ENCODE results near the gene ATP11A.
A peak's percentile ranks its signal among the peaks of the same experiment; 100 is the strongest.
"Not testable (repeated sequence)": the region's sequence is repeated elsewhere in the genome, so short reads cannot be mapped to it uniquely, and the experiment has no call there.

The ATP11A gene

DNA sequence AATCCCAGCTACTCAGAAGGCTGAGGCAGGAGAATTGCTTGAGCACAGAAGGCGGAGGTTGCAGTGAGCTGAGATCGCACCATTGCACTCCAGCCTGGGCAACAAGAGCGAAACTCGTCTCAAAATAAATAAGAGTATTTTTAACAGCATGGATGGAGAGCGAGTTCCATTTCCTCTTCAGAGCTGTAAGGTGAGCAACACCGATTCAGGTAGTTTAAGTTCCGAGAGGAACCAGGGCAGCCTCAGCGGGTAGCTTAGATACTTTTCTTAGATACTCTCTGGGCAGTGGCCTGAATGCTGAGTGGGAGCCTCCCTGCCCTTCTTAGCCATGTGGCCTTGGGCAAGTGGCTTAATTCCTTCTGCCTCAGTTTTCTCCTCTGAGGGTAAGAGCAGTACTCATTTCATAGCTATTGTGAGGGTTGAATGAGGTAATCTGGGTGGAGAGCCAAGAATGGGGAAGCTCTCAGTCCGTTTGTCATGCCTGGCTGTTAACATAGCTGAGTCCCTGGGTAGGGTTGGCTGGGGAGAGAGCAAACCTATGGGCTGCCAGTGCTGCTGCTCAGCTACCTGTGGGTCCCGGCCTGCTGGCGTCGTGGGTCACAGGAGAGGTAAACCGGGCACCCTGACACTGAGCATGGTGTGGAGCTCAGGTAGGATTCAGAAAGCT, 4.1 kb downstream of the ATP11A start:
- DNase-seq = no peak

DNA sequence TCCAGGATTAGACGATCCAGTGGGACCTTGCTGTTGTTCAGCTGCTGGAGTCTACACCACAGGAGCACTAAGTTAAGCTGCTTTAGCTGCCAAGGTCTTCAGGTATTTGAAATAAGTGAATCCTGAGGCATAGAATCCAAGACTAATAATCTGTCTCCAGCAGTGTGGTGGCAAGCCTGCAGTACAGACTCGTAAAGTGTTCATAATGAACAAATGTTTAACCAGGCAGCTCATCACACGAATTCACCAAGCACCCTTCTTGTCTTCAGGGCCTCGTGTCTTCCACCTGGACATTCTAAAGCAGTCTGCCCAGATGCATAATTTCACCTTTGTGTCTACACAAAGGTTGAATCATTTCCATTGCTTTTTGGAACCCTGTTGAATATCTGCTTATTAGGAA, 5.3 kb downstream of the ATP11A start:
- DNase-seq = no peak

DNA sequence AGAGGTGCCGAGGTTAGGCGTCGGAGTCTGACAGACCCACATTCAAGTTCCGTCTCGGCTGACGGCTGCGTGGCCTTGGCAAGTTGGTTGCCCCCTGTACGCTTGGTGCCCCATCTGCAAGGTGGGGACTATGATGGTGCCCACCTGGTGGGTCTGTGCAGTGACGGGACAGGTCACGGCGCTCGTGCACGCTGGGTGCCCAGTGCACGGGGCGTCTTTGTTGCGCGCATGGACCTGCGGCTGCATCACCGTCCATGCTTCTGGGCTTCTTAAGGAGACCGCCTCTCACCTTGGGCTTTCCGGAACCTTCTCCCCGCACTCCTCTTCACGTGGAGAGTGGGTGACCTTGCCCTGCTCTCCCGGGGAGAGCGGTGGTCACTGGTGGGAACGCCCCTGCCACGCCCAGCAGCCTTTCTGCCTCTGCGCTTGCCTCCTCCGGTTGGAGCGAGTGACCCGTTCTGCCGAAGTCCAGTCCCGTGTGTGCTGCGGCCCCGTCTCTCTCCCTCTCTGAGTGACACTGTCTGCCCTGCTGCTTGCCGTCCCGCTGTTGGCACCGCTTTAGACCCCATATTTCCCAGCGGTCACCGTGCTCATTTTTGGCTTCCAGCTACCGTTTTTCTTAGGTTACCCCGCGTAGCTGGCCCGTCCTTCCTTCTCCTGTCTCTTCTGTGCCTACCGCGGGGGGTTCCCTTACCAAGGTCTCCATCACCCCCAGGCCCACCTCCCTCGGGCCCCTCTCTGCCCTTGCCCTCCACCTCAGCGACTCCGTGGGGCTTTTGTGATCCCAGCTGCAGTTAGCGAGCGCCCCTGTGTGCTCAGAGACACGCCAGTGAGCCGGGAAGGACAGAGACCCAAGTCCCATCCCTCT, 6.4 kb downstream of the ATP11A start:
- DNase-seq = no peak

DNA sequence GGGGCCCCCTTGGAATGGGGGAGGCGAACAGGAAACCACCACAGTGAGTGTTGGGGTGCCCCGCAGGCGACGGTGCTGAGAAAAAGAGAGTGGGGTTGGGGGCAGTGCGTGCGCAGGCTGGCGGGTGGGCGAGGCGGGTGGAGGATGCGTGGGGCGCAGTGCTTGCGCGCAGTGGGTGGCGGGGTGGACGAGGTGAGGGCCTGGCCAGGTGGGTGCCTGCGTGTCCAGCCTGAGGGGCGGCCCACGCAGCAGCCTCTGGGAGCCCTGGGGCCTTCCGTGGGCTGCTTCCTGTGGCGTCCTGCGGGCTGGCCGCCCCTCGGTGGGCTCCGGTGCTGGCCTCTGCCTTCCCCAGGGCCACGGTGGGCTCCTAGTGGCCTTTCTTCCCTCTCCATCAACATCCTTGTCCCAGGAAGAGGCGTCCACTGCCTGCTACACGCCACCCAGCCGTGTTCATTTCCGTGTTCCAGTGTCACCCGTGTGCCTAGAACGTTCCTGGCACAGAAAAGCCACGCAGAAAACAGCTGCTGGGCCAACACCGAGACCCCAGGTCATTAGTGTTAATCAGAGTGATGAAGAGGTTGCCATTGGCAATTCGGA, 7.1 kb downstream of the ATP11A start:
- no peak for DNase-seq

DNA sequence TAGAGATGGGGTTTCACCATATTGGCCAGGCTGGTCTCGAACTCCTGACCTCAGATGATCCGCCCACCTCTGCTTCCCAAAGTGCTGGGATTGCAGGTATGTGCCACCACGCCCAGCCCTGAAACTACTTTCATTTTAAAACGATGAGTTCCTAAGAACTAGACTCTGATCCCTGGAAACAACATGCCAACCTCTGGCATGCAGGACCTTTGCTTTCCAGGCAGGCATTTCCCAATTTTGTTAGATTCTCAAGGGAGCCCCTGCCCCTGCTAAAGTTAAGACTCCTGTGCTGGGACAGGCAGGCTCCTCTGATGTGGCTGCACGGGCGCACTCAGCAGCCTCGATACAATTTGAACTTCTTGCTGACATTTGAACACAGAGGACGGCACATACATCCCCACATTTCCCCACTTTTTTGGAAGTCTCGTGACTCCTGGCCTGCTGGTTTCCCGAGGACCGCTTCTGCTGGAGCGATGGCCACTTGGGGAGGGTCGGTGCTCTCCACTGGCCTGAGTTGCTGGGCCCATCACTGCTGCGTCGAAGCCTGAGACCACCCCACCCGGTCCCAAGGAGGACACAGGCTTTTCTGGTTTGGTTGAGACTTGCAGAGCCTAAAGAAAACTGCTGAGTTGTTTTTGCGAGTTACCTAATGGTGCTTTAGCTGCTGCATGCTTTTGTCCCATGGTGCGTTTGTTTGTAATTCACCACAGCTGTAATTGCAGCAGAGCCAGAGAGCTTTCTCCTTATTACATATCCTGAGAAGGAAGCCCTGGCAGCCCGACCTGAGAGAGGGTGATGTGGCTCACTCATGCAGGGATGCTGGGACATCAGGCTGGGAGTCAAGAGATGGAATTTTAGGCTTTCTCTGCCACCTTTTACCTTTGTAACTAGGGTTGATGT, 8.2 kb downstream of the ATP11A start:
- DNase-seq = no peak

DNA sequence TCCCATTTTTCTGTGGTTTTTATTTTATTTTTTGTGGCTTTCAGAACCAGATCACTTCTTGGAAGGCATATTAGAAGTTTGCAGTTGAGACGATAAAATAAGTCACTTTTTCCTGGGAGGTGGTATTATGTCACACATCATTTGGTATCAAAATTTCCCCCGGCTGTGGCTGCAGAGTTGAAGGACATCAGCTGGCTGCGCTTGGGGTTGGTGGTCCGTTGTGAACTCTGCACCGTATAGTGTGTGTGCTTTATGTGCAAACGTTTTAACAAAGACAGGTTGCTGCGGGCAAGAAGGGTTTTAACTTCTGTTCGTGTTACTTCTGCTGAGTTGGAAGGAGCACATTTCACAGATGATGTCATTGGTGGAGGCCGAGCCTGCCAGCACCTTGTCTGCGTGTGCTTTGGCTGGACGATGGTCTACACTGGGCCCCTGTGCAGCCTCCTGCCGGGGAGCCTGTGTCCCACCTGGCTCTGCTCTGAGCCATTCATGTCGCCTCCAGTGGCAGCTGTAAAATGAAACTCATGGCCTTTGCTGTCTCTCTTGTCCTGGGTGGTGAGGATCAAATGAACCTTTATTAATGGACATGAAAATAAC, 9.6 kb downstream of the ATP11A start:
- DNase-seq = no peak

DNA sequence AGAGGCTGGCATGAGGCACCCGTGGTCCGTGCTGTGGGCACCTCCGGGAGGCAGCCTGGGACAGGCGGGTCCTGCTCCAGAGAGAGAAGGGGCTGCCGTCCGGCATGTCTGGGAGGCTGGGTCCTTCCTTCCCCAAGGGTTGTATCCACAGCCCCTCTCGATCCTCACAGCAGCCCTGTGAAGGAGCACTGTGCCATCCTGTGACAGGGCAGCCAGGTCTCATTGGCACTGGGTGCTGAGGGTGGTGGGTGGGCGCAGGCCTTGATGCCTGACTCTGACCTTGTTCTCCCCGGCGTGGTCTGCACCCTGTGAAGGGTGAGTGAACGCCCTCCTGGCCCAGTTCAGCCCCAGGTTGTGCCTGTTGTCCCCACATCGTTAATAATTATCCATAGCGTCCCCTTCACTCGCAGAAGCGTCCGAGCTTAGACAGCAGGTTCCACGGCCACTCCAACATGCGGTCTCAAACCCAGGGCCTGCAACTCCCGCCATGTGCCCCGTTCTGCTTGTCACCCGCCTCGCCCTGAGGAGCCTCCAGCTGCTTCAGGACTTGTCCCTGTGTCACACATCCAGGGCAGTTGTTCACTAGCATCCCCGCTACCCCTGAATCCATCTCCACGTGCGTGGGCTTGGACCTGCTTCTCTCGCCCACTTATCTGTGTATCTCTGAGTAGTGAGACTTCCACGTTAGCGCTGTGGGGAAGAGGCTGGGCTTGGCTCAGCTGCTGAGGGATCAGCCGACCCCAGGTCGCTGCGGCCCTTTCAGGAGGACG, 10.6 kb downstream of the ATP11A start:
- DNase-seq = no peak

DNA sequence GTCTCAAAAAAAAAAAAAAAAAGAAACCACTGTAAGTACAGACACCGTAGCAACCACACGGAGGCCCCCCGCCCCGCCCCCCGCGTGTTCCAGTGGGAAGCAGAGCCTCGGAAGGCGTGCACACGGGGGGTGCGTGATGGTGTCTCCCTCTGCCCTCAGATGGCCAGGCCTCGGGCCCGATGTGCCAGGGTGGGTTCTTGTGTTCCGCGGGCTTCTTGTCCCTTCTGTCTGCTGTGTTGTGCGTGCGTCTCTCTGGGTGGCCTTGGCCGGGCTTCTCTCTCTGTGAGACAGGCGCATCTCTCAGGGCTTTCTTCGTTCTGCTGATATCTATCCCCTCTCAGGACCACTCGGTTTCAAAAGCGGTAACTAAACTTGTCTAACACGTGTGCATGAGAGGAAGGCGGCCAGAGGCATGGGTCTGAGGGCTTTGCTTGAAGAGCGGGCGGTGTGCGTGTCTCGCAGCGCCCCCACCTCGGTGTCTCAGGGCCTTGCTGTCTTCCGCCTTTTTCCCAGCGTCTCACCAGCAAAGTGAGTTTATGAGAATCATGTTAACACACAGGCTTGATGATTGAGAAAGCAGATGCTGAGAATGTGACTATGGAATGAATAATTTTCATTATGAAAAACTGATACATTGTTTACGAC, 12.6 kb downstream of the ATP11A start:
- DNase-seq = no peak

DNA sequence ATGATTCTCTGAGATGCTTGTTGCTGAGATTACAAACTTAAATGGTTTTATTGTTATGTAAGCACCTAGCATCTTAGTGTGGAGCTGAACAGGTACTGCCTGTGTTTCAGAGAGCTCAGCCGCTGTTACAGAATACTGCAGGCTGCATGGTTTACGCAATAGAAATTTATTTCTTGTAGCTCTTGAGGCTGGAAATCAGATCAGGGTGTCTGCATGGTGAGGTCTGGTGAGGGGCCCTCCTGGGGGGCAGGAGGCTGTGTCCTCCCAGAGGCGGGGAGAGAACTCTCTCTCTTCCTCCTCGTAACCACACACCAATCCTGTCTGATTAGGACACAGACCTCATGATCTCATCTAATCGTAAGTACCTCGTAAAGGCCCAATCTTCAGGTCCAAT, 13.1 kb downstream of the ATP11A start:
- DNase-seq = no peak

DNA sequence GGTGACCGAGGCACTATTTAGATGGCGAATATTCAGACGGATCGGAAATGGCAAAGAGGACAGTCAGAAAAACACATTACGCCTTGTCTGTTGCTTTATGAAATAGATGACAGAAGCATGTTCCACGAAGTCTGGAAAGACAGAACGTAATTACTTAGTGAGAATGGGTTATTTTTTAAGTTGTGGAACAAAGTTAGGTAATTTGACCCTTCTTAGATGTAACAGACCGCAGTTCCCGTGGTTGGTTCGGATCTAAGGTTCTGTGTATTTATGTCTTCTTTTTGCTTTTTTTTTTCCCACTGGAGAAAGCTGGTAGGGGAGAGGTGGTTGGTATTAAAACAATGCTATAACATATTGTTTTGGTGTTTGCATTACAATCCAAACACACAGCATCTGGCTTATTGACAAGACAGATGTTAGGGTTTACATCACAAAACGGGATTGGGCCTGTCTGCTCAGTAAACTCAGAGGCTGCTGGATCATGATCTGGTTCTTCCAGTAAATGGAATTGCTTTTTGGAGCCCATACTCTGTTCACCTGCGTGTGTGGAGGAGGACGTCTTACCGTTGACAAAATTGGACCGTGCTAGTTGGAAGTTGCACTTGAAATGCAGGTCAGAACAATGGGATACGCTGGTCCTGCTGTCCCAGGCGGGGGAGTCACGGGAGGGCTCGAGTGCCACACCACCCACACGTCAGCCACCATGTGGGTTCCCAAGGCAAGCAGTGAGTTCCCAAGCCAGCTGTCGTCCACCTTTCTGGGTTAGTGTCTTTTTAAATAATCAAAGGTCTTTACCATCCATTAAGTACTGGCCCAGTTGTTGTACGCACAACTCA, 13.8 kb downstream of the ATP11A start:
- no peak for DNase-seq

DNA sequence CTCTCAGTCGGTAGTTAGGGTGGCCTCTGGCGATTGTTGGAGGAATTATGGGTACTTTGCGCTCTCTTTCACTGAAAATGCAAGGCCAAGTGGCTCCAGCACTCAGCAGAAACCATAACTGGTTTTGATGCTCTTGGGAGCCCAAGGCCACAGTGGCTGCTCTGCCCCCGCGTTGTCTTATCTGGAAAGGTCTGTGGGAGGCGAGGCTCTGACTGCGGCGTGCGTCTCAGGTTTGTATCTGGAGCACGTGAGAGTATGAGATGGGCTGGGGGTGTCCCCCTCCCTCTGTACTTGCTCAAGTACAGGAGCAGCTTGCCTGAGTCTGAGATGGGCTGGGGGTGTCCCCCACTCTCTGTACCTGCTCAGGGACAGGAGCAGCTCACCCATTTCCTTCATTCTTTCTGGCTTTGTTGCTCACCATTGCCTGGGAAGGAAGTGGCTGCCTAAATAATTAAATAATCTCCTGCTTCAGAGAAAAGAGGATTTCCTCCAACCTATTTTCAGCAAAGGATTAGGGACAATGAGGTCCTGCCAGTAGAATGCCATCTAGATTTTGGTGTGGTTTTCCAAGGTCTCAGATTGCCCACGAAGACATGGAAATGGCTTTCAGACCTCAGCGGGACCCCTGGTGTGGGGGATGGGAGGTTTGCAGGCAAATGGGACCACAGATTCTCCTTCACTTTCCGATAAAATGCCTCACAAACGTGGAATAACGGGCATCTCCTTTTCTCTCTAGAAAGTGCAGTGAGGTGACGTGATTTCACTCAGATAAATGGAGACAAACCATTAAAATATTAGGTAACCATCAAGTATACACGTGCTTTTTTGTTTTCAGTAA, 14.7 kb downstream of the ATP11A start:
- peak; percentile 32 for DNase-seq

DNA sequence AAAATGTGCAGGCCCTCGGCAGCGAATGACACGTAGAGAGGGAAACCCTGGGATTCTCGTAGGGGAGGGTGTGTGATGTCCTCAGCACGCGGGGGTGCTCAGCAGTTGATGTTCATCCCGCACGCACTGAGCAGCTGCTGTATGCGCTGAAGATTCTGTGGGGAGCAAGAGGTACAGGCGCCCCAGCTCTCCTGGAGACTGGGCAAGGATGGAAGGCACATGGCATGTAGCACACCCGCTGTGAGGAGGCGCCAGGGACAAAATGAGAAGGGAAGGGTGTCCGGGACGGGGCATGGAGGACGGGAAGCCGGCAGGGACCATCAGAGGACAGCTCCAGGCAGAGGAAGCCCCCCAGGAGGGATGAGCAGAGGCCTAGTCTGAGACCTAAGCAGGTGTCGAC, 15.4 kb downstream of the ATP11A start:
- DNase-seq = no peak

DNA sequence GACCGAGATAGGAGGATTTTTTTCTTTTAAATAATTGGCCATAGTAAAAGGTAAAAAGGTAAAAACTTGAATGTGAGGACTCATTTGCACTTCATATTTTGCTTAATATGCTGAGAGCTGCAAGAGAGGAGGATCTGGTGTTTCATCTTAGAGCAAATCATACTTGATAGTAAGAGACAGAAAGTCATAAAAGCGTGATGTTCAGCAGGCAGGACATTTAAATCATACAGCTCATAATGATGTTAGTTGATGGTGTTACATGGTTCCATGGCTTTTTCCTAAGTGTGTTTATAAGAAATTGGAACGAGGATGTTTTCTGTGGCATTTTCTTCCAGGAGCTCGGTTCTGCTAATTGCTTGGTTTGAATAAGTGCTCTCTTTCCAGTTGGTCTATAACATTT, 16.3 kb downstream of the ATP11A start:
- no peak for DNase-seq

DNA sequence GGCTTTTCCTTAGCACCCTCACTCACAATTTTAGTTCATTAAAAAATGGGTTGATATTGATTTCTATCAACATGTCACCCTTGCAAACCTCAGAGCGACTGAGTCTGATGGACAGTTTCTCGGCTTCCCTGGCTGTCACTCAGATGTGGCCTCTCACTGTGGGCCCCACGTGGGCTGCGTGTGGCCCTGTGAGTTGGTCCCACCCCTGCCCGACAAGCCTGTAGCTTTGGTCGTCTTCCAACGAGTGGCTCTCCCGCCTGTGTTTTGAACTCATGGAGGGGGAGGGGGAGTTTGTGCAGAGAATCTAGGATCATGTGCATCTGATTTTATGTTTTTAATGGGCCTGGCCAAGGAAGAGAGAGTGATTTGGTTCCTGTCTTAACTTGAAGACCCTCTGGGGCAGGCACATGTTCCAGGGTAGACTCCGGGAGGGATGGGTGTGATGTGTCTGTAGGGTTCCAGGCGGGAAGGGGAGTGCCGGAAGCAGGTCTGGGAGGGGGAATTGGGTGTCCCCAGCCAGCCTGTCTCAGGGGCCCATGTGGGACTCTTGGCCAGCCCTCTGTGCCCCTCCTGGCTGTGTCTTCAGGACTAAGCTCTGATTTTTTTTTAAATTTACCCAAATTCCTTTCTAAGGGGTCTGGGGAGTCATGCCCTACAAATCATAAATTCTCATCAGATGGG, 18.9 kb downstream of the ATP11A start:
- DNase-seq = no peak

DNA sequence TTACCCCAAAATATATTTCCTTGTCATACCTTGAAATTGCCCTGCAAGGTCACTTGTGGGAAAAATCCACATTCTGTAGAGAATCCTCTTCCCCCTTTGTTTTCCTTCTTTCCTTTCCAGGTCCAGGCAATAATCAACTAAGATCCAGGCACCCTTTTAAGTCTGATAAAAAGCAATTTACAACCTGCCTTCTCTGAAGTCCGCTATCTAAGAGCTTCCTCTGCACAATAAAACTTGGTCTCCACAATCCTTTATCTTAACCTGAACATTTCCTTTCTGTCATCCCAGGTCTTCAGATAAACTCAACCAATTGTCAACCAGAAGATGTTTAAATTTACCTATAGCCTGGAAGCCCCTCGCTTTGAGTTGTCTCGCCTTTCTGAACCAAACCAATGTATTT, 19.5 kb downstream of the ATP11A start:
- not testable (repeated sequence) for DNase-seq

DNA sequence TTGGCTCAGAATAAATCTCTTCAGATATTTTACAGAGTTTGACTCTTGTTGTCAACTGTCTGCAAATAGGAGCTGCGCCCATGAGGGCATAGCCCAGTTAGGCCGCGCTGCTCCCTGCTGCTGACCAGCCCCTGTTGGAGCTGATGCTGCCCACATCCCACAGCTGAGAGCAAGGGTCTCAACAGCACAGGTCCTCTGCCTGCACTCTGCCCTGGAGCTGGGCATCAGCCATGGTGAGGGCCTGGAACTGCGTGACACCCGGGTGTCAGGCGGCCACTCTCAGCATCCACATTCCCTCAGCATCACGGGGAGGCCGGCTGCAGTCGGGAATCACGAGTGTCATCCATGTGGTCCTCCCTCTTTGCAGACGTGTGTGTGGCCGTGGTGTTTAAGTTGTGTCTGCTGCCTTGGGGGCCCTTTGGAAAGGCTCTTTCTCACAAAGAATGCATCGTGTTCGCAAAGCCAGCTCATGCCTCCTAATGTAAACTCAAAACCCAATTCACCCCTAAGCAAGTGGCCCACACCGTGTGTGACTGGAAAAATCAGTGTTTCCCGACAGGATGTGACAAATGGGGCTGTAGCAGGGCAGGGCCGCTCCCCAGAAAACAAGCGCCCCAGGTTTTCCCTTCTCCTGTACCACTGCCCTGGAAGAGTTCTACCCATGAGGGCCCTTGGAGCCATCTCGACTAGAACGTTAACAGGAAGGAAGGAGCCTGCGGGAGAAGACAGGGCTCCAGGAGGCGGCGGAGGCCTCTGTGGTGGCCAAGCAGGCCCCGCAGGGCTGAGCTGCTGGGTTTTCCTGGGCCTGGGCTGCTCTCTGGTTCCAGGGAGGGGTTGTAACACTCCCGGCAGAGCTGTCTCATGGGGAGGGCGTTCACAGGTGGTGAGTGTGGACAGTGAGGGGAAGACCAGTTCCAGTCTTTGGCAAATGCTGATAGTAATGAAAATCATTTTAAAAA, 20.3 kb downstream of the ATP11A start:
- DNase-seq = no peak

DNA sequence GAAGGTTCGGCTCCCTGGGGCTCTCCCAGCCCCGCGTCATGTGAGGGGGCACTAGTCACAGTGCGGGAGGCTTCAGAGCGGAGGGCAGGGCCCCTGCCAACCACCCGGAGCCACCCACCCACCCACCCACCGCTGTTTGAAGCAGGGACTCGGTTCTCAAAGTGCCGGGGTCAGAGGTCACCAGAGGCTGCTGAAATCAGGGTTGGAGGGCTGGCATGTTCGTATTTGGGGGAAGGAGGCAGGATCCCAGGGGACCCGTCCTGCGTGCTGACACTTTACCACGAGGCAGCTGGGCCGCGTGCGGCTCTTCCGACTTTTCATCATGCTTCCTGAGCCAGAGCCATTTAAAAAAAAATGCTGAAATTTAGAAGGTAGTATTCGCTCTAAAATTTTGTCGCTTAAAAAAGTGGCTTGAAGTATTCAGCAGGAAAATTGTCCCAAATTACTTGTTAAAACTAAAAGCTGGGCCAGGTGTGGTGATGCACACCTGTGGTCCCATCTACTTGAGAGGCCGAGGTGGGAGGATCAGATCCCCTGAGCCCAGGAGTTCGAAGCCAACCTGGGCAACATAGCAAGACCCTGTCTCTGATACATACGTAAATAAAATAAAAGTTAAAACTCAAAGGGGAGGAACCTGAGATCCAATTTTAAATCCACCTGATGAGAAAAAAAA, 21.2 kb downstream of the ATP11A start:
- DNase-seq = no peak

All from retina (tissue), 1 donor.